Tibial nerve (tissue), 3 donors: ENCODE results near the gene RASGEF1C.

Experiments
- POLR2A ChIP-seq, 2 donors: fragments of 450-650 bp; IDR thresholded peaks; one replicate each; pipeline ENCODE4 v1.6.1; 2017; ENCODE audit warnings: antibody characterized with exemption in 2 of 2, mild to moderate bottlenecking in 2 of 2, moderate library complexity in 2 of 2
- TF ChIP-seq, protein P1 (sequence below), 5 experiments: fragments of 200-600 bp in 3 of 5; fragments of 450-650 bp in 2 of 5; sonication (generic) in 3 of 5; IDR thresholded peaks; one replicate each; pipeline ENCODE4 v1.5.1; 2016 to 2019; ENCODE audit warnings: antibody characterized with exemption in 5 of 5, mild to moderate bottlenecking in 3 of 5, moderate library complexity in 2 of 5

- TF ChIP-seq, protein P1, sequence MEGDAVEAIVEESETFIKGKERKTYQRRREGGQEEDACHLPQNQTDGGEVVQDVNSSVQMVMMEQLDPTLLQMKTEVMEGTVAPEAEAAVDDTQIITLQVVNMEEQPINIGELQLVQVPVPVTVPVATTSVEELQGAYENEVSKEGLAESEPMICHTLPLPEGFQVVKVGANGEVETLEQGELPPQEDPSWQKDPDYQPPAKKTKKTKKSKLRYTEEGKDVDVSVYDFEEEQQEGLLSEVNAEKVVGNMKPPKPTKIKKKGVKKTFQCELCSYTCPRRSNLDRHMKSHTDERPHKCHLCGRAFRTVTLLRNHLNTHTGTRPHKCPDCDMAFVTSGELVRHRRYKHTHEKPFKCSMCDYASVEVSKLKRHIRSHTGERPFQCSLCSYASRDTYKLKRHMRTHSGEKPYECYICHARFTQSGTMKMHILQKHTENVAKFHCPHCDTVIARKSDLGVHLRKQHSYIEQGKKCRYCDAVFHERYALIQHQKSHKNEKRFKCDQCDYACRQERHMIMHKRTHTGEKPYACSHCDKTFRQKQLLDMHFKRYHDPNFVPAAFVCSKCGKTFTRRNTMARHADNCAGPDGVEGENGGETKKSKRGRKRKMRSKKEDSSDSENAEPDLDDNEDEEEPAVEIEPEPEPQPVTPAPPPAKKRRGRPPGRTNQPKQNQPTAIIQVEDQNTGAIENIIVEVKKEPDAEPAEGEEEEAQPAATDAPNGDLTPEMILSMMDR (IDR thresholded peaks at IDR 0.05): no peak
- TF ChIP-seq POLR2A (IDR thresholded peaks at IDR 0.05): no peak
Observed at GRCh38 chr5:180088561-180088960, 120.5 kb downstream of the RASGEF1C start.
